Sigmoid colon (tissue), 4 donors: ENCODE measurements around the gene GDF15.
A peak's percentile ranks its signal among the peaks of the same experiment; 100 is the strongest.

ENCODE experiments used
- EP300 ChIP-seq, 4 donors: sonication (generic); formaldehyde crosslinking; IDR thresholded peaks; one replicate each; pipeline ENCODE4 v1.6.1; 2017; ENCODE audit warnings: antibody characterized with exemption in 4 of 4
- POLR2A ChIP-seq, 2 donors: fragments of 450-650 bp; IDR thresholded peaks; one replicate each; pipeline ENCODE4 v1.6.1; 2016; ENCODE audit warnings: antibody characterized with exemption in 2 of 2, mild to moderate bottlenecking in 2 of 2, moderate library complexity in 2 of 2
- POLR2AphosphoS5 ChIP-seq, 4 donors: sonication (generic); formaldehyde crosslinking; IDR thresholded peaks; one replicate each; pipeline ENCODE4 v1.6.1; 2017; ENCODE audit warnings: antibody characterized with exemption in 4 of 4
- TF ChIP-seq, protein P1 (sequence below), 4 experiments: fragments of 450-650 bp in 3 of 4; fragments of 200-600 bp in 1 of 4; IDR thresholded peaks; one replicate each; pipeline ENCODE4 v1.5.1; 2016 to 2019; ENCODE audit warnings: antibody characterized with exemption in 4 of 4, mild to moderate bottlenecking in 3 of 4, moderate library complexity in 2 of 4

DNA sequence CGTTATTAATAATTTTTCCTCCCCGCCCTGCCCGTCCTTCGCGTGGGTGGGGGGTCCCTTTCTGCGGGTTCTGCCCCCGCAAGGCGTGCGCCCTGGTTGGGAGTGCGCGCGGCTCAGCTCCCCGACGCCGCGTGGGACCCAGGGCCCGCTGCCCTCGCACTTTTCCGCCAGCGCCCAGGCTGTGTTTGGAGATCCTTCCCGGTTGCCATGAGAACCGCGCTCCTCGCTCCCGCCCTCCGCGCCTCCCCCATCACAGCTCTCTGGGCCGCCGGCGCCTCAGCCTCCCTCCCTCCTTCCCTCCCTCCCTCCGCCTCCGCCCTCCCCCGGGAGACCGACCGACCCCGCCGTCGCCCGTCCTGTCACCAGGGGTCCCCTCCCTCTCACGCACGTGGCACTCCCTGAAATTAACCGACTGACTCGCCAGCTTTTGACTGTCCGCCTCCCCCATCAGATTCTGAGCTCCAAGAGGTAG lies 30.9 kb downstream of the GDF15 start:
- TF ChIP-seq POLR2A (IDR thresholded peaks at IDR 0.05) (no peak), POLR2AphosphoS5 (IDR thresholded peaks at IDR 0.05) (peak in 3 of 4 donors; percentile 49 to 69 (median 56)), EP300 (IDR thresholded peaks at IDR 0.05) (no peak)
- TF ChIP-seq, protein P1, sequence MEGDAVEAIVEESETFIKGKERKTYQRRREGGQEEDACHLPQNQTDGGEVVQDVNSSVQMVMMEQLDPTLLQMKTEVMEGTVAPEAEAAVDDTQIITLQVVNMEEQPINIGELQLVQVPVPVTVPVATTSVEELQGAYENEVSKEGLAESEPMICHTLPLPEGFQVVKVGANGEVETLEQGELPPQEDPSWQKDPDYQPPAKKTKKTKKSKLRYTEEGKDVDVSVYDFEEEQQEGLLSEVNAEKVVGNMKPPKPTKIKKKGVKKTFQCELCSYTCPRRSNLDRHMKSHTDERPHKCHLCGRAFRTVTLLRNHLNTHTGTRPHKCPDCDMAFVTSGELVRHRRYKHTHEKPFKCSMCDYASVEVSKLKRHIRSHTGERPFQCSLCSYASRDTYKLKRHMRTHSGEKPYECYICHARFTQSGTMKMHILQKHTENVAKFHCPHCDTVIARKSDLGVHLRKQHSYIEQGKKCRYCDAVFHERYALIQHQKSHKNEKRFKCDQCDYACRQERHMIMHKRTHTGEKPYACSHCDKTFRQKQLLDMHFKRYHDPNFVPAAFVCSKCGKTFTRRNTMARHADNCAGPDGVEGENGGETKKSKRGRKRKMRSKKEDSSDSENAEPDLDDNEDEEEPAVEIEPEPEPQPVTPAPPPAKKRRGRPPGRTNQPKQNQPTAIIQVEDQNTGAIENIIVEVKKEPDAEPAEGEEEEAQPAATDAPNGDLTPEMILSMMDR (IDR thresholded peaks at IDR 0.05) = no peak
